ENCODE data around the gene CPNE7. TPM values are rescaled to one million over a fixed set of nuclear protein-coding genes. Genes with fewer than 3 reads are reported as not detected.

CPNE7 gene
- total and polyA plus RNA-seq, 2 of the 13 experiments (the other 11 are each of a cell fraction or from before 2014, with no cell fraction given), result 0.59 TPM; not detected in 1

DNA sequence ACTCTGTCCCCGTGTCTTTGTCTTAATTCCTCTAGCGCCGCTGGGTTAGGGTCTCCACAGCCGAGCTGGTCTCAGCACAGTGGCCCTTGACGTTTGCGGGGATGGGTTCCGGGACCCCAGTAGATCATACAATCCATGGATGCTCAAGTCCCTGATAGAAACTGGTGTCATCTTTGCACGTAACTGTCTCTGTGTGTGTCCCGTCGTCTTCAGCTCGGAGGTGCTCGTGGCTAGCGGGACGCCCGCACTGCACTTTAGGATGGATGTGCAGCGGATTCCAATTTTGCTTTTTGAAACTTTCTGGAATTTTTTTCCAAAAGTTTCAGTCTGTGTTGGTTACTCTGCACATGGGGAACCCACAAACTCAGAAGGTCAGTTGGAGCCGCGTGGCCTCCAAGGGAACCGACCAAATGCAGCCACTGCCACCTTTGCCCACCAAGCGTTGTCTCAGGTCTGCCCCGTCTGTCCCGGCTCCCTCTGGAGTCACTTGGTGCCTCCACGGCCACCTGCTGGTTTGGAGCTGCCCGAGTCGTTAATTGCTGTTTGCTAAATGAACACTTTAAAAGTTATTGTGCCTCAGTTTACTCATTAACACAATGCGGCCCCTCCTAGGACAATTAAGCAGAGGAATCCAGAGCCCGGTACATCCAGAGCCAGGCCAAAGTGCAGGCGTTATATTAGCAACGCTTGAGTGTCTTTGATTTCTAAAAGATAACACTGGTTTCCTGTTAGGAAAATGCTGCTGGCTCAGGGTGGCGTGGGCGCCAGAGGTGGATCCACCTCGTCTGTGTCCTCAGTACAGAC, 32.6 kb downstream of the CPNE7 start (continued):
- TF ChIP-seq, protein P1, sequence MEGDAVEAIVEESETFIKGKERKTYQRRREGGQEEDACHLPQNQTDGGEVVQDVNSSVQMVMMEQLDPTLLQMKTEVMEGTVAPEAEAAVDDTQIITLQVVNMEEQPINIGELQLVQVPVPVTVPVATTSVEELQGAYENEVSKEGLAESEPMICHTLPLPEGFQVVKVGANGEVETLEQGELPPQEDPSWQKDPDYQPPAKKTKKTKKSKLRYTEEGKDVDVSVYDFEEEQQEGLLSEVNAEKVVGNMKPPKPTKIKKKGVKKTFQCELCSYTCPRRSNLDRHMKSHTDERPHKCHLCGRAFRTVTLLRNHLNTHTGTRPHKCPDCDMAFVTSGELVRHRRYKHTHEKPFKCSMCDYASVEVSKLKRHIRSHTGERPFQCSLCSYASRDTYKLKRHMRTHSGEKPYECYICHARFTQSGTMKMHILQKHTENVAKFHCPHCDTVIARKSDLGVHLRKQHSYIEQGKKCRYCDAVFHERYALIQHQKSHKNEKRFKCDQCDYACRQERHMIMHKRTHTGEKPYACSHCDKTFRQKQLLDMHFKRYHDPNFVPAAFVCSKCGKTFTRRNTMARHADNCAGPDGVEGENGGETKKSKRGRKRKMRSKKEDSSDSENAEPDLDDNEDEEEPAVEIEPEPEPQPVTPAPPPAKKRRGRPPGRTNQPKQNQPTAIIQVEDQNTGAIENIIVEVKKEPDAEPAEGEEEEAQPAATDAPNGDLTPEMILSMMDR (CRISPR knock-in tag; IDR thresholded peaks at IDR 0.05), result peak; percentile 33
- TF ChIP-seq ZNF530 (CRISPR knock-in tag; IDR thresholded peaks at IDR 0.05; ENCODE audit: low read depth), result no peak

DNA sequence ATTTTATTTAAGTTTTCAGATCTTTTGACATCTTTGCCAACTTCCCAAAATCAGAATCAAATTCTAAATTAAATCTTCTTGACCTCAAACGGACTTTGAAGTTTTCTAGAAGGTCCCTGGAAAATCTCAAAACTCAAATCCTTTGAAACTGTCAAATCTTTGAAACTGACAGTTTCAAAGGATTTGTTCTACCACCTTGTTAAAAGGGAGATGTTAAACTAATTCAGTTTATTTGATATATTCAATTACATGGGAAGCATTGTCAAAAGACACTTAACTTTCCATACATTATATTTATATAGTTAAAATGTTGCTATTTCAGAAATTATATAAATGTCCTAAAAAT, 34.5 kb downstream of the CPNE7 start:
- H4K20me1 ChIP-seq (ENCODE audit: insufficient read depth, low read length), result no peaks in the 10 kb centered on the region
- H3K9ac ChIP-seq (ENCODE audit: insufficient read depth, low read depth, low read length), result no peak overlapping the region
- in situ Hi-C loops (cut with HindIII; ENCODE audit: extremely low pct_ligation_motif_present, low pct_unique_long_range_greater_than_20kb), result no loop called here
- 30% methylated on average over 1 of the region's 1 CpG for WGBS (ENCODE audit: low lambda C conversion rate)
- H2AFZ ChIP-seq (ENCODE audit: low read length), result no peak overlapping the region
- ATAC-seq (no peak), DNase-seq (ENCODE audit: low spot score) (no peak), FAIRE-seq (no peak)
- no peaks in the 10 kb centered on the region for H3K79me2 ChIP-seq (ENCODE audit: insufficient read depth, low read length)
- H3K27ac ChIP-seq (ENCODE audit: extremely low read length, insufficient read depth, low read length), result no peak overlapping the region
- ChIA-PET POLR2A (no interaction called here), CTCF (ENCODE audit: low intra/inter-chr PET ratio, low total read pairs) (no interaction called here)
- H3K4me2 ChIP-seq (ENCODE audit: low read depth, low read length), result no peak overlapping the region
- peaks cover 9 to 38% of the 10 kb centered on the region in 2 experiments for H3K27me3 ChIP-seq (ENCODE audit: control insufficient read depth in 1 of 2, insufficient read depth in 2 of 2, low read length in 2 of 2)
- H3K9me3 ChIP-seq (ENCODE audit: low read length), result no peaks in the 10 kb centered on the region
- peaks cover 32% of the 10 kb centered on the region for H3K4me1 ChIP-seq (ENCODE audit: insufficient read depth, low read length)
- no peaks in the 10 kb centered on the region for H3K36me3 ChIP-seq (replicated peaks in 1 of 2; ENCODE audit: control insufficient read depth in 1 of 2, insufficient read depth in 2 of 2, low read length in 2 of 2)
- intact Hi-C loops (cut with micrococcal nuclease; ENCODE audit: unreplicated experiment), result no loop called here
- no TSS peak for BruUV-seq (replicated peaks)
- TF ChIP-seq ZNF44 (CRISPR knock-in tag; IDR thresholded peaks at IDR 0.05), result no peak
- TF ChIP-seq, protein P2, sequence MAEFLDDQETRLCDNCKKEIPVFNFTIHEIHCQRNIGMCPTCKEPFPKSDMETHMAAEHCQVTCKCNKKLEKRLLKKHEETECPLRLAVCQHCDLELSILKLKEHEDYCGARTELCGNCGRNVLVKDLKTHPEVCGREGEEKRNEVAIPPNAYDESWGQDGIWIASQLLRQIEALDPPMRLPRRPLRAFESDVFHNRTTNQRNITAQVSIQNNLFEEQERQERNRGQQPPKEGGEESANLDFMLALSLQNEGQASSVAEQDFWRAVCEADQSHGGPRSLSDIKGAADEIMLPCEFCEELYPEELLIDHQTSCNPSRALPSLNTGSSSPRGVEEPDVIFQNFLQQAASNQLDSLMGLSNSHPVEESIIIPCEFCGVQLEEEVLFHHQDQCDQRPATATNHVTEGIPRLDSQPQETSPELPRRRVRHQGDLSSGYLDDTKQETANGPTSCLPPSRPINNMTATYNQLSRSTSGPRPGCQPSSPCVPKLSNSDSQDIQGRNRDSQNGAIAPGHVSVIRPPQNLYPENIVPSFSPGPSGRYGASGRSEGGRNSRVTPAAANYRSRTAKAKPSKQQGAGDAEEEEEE (CRISPR knock-in tag; IDR thresholded peaks at IDR 0.05; ENCODE audit: borderline replicate concordance), result no peak
- H3K4me3 ChIP-seq (replicated peaks in 1 of 3; ENCODE audit: insufficient read depth in 1 of 3, low read depth in 2 of 3, low read length in 3 of 3), result no peak overlapping the region

Measured in HepG2 (cell line).